GM12892 (cell line): ENCODE data around the gene SOX5.

Source experiments
- POLR2A ChIP-seq: IDR thresholded peaks from 2 replicates; pipeline ENCODE4 v1.6.1; 2011; ENCODE audit warnings: low read depth, low read length, control low read depth
- POLR2AphosphoS5 ChIP-seq: IDR thresholded peaks from 2 replicates; pipeline ENCODE4 v1.6.1; 2011; ENCODE audit warnings: low read depth, low read length, control low read depth
- TAF1 ChIP-seq: IDR thresholded peaks from 2 replicates; pipeline ENCODE4 v1.6.1; 2011; ENCODE audit warnings: low read depth, mild to moderate bottlenecking, control low read depth, low read length, borderline replicate concordance

- no peak for TF ChIP-seq POLR2A
- TF ChIP-seq POLR2AphosphoS5, result no peak
- TF ChIP-seq TAF1, result no peak
These were observed 62.2 kb downstream of the SOX5 start for GRCh38 chr12:23887055-23887835.
